Activated T-helper 1 cell treated with anti-CD3 and anti-CD28 coated beads, Interleukin-12 subunit alpha, Interleukin-12 subunit beta, Interleukin-2, Interleukin-4 antibody, amounts not matched to agents 30 ng/mL and 10 ng/mL and 1 ng/mL, durations not matched to agents 14 hours and 24 hours and 36 hours (primary cell): ENCODE results near the gene NUP214. TPM values are rescaled to one million over a fixed set of nuclear protein-coding genes. Genes with fewer than 3 reads are reported as not detected.
"Not testable (repeated sequence)": the region's sequence is repeated elsewhere in the genome, so short reads cannot be mapped to it uniquely, and the experiment has no call there.

Source experiments
- DNase-seq: peaks from one replicate; pipeline ENCODE4 v3.0.0; 2021; ENCODE audit warnings: low spot score
- H3K27ac Mint-ChIP-seq: one replicate; pipeline ENCODE4 v1.8.0; 2021; ENCODE audit warnings: mild to moderate bottlenecking, mixed read lengths
- H3K27me3 Mint-ChIP-seq: one replicate; pipeline ENCODE4 v1.8.0; 2022; ENCODE audit warnings: mild to moderate bottlenecking, moderate library complexity, mixed read lengths; ENCODE audit not compliant: insufficient read depth
- H3K36me3 Mint-ChIP-seq: one replicate; pipeline ENCODE4 v1.8.0; 2021; ENCODE audit warnings: low read depth, mixed read lengths
- H3K4me1 Mint-ChIP-seq: one replicate; pipeline ENCODE4 v1.8.0; 2021; ENCODE audit warnings: low read depth, mixed read lengths
- H3K4me3 Mint-ChIP-seq: one replicate; pipeline ENCODE4 v1.8.0; 2021; ENCODE audit warnings: mild to moderate bottlenecking, moderate library complexity, mixed read lengths
- H3K9me3 Mint-ChIP-seq: one replicate; pipeline ENCODE4 v1.8.0; 2021; ENCODE audit warnings: mixed read lengths
- intact Hi-C: fragments of 100-400 bp; cut with micrococcal nuclease; formaldehyde crosslinking; loops from one replicate; pipeline ENCODE4 v1.15.1; 2024
- total RNA-seq: library from RNA; stranded (reverse); gene quantifications from 2 replicates; pipeline ENCODE4 v1.2.3, GENCODE V29; 2022

Gene NUP214
- total RNA-seq, 1 donor from 2014 or later: 80.7 TPM

DNA sequence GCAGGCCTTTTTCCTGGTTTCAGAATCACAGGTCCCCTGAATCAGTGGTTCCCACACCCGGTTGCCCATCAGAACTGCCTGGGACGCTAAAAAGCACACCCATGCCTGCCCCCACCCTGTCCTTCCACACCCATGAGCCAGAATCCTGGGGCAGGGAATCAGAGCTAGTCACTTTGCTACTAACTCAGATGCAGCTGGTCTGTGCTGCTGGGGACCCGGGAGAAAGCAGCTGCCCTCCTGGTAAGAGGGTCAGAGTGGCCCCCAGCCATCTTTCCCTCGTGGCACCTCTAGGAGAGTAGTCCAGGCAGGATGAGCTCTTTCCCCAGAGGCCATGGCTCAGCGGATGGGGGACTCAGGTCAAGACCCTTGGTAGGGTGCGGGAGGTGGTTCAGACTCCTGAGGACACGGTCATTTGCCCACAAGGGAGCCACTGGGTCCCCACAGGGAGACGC lies 11.3 kb upstream of the NUP214 start:
- H3K27me3 Mint-ChIP-seq: peaks cover 3% of the 10 kb centered on the region
- no peaks in the 10 kb centered on the region for H3K4me1 Mint-ChIP-seq
- H3K27ac Mint-ChIP-seq: no peak overlapping the region
- no peaks in the 10 kb centered on the region for H3K9me3 Mint-ChIP-seq
- no peak for DNase-seq
- H3K36me3 Mint-ChIP-seq: no peaks in the 10 kb centered on the region
- H3K4me3 Mint-ChIP-seq: no peak overlapping the region
- intact Hi-C loops: no loop called here

DNA sequence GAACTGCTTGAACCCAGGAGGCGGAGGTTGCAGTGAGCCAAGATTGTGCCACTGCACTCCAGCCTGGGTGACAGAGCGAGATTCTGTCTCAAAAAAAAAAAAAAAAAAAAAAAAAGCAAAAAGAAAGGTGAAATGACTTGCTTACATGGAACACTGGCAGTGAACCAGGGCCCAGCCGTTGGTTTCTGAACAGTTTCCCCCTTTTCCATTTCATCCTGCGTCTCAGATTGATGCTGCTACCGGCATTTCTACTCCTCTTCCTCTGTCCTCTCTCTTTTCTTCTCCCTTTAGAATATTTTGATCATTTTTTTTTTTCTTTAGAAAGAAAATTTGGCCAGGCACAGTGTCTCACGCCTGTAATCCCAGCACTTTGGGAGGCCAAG lies 10.0 kb upstream of the NUP214 start:
- H3K9me3 Mint-ChIP-seq, H3K4me1 Mint-ChIP-seq, intact Hi-C loops, H3K36me3 Mint-ChIP-seq, H3K4me3 Mint-ChIP-seq, H3K27ac Mint-ChIP-seq, DNase-seq, H3K27me3 Mint-ChIP-seq: not testable (repeated sequence)

DNA sequence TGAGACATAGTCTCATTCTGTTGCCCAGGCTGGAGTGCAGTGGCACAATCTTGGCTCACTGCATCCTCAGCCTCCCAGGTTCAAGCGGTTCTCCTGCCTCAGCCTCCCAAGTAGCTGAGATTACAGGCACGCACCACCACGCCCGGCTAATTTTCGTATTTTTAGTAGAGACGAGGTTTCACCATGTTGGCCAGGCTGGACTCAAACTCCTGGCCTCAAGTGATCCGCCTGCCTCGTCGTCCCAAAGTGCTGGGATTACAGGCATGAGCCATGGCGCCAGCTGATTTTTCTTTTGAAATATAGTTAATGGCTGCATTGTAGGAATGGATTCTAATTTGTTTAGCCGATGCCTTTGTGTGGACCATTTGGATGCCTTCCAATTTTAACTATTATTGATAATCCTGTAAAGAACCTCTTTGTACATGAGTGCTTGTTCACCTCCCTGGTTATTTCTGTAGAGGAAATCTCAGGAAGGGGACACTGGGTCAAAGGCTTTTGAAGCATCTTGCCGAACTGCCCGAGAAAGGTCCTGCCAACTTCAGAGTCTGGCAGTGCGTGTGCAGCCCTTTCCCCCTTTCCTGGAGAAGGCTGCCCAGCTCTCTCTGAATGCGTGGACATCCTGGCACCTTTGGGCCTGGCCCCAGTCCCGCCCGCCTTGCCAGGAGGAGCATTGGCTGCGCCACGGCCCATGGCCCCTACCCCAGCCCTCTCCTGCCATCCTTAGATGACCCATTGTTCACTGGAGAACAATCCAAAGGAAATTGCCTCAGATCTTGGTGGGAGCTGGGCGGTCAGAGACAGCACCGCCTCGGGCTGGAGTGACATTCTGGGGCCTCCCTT lies 8.9 kb upstream of the NUP214 start:
- intact Hi-C loops: no loop called here
- Mint-ChIP-seq H3K36me3 (no peaks in the 10 kb centered on the region), H3K27ac (no peak overlapping the region), H3K4me3 (no peak overlapping the region), H3K4me1 (no peaks in the 10 kb centered on the region), H3K27me3 (peaks cover 3% of the 10 kb centered on the region), H3K9me3 (no peaks in the 10 kb centered on the region)
- no peak for DNase-seq

DNA sequence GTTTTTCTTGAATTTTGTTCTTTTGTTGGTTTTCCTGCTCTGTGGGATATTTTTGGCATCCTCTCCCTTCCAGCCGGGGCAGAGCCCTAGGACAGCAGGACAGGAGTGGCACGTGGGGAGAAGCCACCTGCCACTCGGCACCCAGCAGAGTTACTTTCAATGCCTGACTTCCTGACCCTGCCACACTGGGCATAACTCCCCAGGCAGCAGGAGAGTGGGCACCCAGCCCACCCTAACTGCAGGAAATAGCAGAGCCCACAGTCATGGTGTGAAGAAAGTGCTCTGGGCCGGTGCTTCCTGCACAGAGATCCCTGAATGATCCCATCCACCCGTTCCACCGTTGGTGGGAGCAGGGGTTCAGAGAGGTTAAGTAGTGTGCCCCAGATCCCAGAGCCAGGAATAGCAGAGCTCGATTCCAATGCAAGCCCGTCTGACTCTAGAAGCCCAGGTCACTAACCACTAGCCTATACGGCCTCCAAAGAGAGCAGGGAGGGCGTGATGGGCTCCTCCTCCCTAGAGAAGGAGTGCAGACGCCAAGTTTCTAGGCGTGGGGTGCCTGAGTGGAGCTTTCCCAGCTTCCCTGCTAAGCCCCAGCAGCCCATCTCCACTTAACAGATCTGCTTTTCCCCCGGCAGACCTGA lies 8.1 kb upstream of the NUP214 start:
- no peak for DNase-seq
- intact Hi-C loops: no loop called here
- Mint-ChIP-seq H3K36me3 (no peaks in the 10 kb centered on the region), H3K27me3 (peaks cover 3% of the 10 kb centered on the region), H3K4me1 (no peaks in the 10 kb centered on the region), H3K9me3 (no peaks in the 10 kb centered on the region), H3K4me3 (no peak overlapping the region), H3K27ac (no peak overlapping the region)

DNA sequence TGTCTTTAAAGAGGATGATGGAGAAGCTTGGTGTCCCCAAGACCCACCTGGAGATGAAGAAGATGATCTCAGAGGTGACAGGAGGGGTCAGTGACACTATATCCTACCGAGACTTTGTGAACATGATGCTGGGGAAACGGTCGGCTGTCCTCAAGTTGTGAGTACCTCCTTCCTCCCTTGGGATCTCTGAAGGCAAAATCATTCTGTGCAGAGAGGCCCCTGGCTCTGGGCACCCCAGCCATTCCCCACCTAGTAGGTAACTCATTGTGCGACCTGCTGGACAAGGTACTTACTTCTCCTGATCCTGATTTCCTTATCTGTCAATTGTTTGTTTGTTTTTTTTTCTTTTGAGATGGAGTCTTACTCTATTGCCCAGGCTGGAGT lies 7.6 kb upstream of the NUP214 start:
- intact Hi-C loops: no loop called here
- no peak overlapping the region for H3K27ac Mint-ChIP-seq
- no peaks in the 10 kb centered on the region for H3K9me3 Mint-ChIP-seq
- DNase-seq: no peak
- H3K4me1 Mint-ChIP-seq: no peaks in the 10 kb centered on the region
- no peak overlapping the region for H3K4me3 Mint-ChIP-seq
- H3K27me3 Mint-ChIP-seq: peaks cover 3% of the 10 kb centered on the region
- H3K36me3 Mint-ChIP-seq: no peaks in the 10 kb centered on the region

DNA sequence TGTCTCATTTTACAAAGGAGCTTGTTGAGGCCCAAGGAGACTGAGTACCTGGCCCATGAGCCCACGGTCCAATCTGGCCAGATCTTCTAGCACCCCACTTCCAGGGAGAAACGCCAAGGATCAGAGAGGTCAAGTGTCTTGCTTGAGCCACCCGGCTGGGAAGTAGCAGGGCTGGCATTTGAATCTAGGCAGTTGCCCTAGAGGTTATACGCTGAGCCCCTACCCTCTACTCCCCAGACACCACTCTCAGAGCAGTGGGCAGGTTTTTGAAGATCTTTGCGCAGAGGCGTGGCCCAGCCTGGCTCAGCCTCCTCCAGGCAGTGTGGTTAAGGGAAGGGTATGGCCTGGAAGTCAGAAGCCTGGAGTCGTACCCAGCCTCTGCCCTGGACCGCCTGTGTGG lies 5.8 kb upstream of the NUP214 start:
- Mint-ChIP-seq H3K4me3 (no peak overlapping the region), H3K27ac (no peak overlapping the region), H3K4me1 (peaks cover under 1% of the 10 kb centered on the region), H3K27me3 (peaks cover 3% of the 10 kb centered on the region), H3K36me3 (no peaks in the 10 kb centered on the region), H3K9me3 (no peaks in the 10 kb centered on the region)
- no peak for DNase-seq
- intact Hi-C loops: no loop called here

DNA sequence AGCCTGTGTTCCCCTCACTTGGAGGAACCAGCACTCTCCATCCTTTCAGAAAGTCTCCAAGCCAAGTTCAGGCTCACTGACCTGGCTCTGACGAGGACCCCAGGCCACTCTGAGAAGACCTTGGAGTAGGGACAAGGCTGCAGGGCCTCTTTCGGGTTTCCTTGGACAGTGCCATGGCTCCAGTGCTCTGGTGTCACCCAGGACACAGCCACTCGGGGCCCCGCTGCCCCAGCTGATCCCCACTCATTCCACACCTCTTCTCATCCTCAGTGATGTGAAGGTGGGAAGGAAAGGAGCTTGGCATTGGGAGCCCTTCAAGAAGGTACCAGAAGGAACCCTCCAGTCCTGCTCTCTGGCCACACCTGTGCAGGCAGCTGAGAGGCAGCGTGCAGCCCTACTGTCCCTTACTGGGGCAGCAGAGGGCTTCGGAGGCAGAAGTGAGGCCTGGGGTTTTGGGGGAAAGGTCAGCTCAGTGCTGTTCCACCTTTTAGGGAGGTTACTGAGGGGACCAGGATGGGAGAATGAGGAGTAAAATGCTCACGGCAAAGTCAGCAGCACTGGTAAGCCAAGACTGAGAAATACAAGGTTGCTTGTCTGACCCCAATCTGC lies 4.7 kb upstream of the NUP214 start:
- no peak for DNase-seq
- Mint-ChIP-seq H3K4me3 (no peak overlapping the region), H3K9me3 (no peaks in the 10 kb centered on the region), H3K4me1 (peaks cover 8% of the 10 kb centered on the region), H3K27ac (no peak overlapping the region), H3K36me3 (no peaks in the 10 kb centered on the region), H3K27me3 (peaks cover 3% of the 10 kb centered on the region)
- intact Hi-C loops: loop anchor here (10.0 kb wide), 2 partner anchors 546 to 624 kb away; partner anchors contain the start of genes FUBP3 and RAPGEF1

DNA sequence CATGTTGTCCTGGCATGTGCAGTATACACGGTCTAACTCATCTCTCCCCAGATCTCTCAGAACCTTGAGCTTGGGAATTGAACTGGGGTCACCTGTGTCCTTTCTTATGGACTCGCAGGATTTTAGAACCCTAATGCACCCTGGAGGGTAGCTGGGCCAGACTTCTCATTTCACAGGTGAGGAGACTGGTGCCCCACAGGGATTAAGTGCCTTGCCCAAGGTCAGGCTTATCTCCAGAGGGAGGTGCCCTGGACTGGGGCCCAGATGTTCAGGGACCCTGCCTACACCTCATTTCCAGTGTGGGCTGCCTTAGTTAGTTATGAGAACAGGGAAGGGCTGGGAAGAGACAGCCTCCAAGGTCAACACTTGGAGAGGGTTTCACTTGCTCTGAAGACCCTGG lies 4.0 kb upstream of the NUP214 start:
- Mint-ChIP-seq H3K9me3 (no peaks in the 10 kb centered on the region), H3K4me1 (peaks cover 14% of the 10 kb centered on the region), H3K4me3 (no peak overlapping the region), H3K36me3 (no peaks in the 10 kb centered on the region), H3K27me3 (peaks cover 3% of the 10 kb centered on the region), H3K27ac (no peak overlapping the region)
- intact Hi-C loops: loop anchor here (10.0 kb wide), 2 partner anchors 547 to 623 kb away; partner anchors contain the start of genes FUBP3 and RAPGEF1
- DNase-seq: no peak

DNA sequence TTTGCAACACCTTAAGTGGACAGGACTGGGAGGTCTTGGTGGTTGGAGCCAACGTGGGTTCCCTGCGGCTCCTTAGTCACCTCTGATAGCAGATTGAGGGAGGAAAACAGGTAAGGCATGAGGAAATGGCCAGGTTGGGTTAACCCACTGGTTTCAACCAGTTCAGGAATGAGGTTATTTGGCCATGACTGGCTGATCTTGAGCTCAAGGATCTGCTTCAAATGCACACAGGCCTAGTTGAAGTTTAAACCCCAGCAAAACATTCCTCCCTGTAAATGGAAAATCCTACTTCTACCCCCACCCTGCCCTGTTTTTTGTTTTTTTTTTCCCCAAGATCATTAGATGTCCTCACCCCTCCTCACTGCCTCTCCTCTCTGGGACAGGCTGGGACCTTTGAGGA lies 3.2 kb upstream of the NUP214 start:
- no peak overlapping the region for H3K27ac Mint-ChIP-seq
- H3K36me3 Mint-ChIP-seq: no peaks in the 10 kb centered on the region
- H3K4me3 Mint-ChIP-seq: no peak overlapping the region
- no peaks in the 10 kb centered on the region for H3K9me3 Mint-ChIP-seq
- intact Hi-C loops: loop anchor here (10.0 kb wide), 2 partner anchors 547 to 623 kb away; partner anchors contain the start of genes FUBP3 and RAPGEF1
- peaks cover 3% of the 10 kb centered on the region for H3K27me3 Mint-ChIP-seq
- no peak for DNase-seq
- peaks cover 19% of the 10 kb centered on the region for H3K4me1 Mint-ChIP-seq

DNA sequence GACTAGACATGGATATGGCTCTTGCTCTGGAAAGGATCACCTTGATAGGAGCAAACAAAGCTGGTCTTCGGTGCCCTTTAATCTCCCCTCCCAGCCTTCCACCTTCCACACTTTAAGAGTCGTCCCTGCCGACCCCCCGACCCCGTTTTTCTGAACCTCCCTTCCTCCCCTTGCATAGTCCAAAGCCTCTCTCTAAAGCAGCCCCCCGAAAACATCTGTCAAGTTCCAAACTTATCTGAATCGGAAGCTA lies 423 bp upstream of the NUP214 start:
- DNase-seq: no peak

DNA sequence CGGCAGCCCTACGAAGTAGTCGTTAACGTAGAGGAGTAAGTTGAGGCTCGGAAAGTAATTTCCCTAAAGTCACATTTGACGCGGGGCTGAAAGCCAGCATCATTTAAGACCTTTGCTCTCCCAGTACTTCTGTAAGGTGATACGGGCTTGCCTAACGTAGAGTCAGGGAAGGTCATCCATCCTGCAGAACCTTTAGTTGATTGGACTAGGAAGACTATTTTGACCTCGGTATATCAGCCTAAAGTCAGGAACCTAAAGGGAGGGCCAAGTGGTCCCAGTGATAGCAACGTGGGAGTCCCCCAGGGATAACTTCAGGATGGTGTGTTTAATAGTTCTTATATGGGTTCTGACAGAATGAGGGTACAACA lies 657 bp downstream of the NUP214 start:
- Mint-ChIP-seq H3K4me3 (peak overlapping the region; percentile 91), H3K9me3 (no peaks in the 10 kb centered on the region), H3K4me1 (peaks cover 30% of the 10 kb centered on the region), H3K27me3 (no peaks in the 10 kb centered on the region), H3K36me3 (peaks cover 27% of the 10 kb centered on the region), H3K27ac (peak overlapping the region; percentile 91)
- intact Hi-C loops: loop anchor here (5.0 to 10.0 kb wide), 5 partner anchors 111 to 951 kb away; partner anchors contain the start of genes FUBP3, MED27 and RAPGEF1
- DNase-seq: no peak

More for the DNA sequence above, 423 bp upstream of the NUP214 start:
- Mint-ChIP-seq H3K27me3 (no peaks in the 10 kb centered on the region), H3K36me3 (peaks cover 22% of the 10 kb centered on the region), H3K9me3 (no peaks in the 10 kb centered on the region), H3K4me1 (peaks cover 30% of the 10 kb centered on the region), H3K27ac (peak overlapping the region; percentile 91), H3K4me3 (peak overlapping the region; percentile 91)
- intact Hi-C loops: loop anchor here (1.0 to 10.0 kb wide), 13 partner anchors 67 to 1280 kb away; partner anchors contain the start of genes FUBP3, MED27, POMT1 and RAPGEF1

DNA sequence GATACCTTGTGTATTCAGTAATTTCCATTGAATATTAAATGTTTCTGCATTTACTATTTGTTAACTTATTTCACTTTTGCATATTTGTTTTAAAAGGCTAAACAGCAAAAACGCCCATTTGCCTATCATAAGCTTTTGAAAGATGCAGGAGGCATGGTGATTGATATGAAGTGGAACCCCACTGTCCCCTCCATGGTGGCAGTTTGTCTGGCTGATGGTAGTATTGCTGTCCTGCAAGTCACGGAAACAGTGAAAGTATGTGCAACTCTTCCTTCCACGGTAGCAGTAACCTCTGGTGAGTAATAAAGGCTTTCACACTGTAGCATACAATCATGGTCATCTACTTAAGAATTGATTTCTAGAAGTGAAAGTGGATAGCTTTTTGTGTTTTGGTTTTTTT lies 3.8 kb downstream of the NUP214 start:
- no peaks in the 10 kb centered on the region for H3K9me3 Mint-ChIP-seq
- no peaks in the 10 kb centered on the region for H3K27me3 Mint-ChIP-seq
- intact Hi-C loops: loop anchor here (5.0 to 10.0 kb wide), 5 partner anchors 108 to 948 kb away; partner anchors contain the start of genes FUBP3, MED27 and RAPGEF1
- no peak for DNase-seq
- H3K27ac Mint-ChIP-seq: no peak overlapping the region
- H3K4me3 Mint-ChIP-seq: no peak overlapping the region
- peaks cover 46% of the 10 kb centered on the region for H3K36me3 Mint-ChIP-seq
- peaks cover 30% of the 10 kb centered on the region for H3K4me1 Mint-ChIP-seq

DNA sequence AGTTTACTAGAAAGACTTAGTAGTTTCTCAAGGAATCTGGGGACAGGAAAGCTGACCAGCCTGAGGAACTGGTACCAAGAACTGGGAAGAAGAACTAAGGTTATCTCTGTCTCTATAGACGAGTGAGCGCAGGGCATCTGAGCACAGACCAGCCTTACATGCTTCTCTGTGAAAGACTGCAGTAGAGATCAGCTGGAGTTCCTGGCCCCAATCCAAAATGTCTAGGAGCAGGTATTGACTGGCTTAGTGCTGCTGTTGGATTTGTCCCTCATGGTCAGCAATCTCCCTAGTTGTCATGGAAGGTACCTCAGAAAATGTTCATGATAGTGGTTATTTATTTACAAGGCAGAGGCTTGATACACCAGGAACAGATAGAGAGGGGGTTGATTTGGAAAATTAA lies 13.3 kb downstream of the NUP214 start:
- Mint-ChIP-seq H3K4me1 (peaks cover 2% of the 10 kb centered on the region), H3K27ac (no peak overlapping the region), H3K4me3 (no peak overlapping the region), H3K9me3 (no peaks in the 10 kb centered on the region), H3K27me3 (no peaks in the 10 kb centered on the region), H3K36me3 (peaks cover 56% of the 10 kb centered on the region)
- DNase-seq: no peak
- intact Hi-C loops: no loop called here
